HEK293 (cell line): ENCODE results near the gene RGS9.

Source experiments
- CTCF ChIA-PET: fragments of 350-600 bp; formaldehyde crosslinking; extraction: SDS; loops from one replicate; lab custom pipeline; 2021; ENCODE audit warnings: antibody characterized with exemption; lab: Yijun Ruan, JAX
- POLR2A ChIA-PET: fragments of 300-600 bp; formaldehyde crosslinking; extraction: SDS; loops from one replicate; lab custom pipeline; 2020; ENCODE audit warnings: antibody characterized with exemption, inconsistent platforms; lab: Yijun Ruan, JAX
- H3K27ac ChIP-seq: fragments of 200-500 bp; sonication (Bioruptor generic); 2 replicates; pipeline ENCODE4 v1.5.1; 2014; ENCODE audit warnings: low read depth, low read length, control low read depth, inconsistent platforms; ENCODE audit errors: extremely low read depth
- H3K36me3 ChIP-seq, 2 experiments: fragments of 200-500 bp in 1 of 2; sonication (Bioruptor generic) in 1 of 2; 1 replicate in 1 of 2; 2 replicates in 1 of 2; pipeline ENCODE4 v1.5.1; 2014 to 2017; ENCODE audit warnings: inconsistent platforms in 2 of 2, low read length in 2 of 2; ENCODE audit not compliant: control insufficient read depth in 2 of 2, insufficient read depth in 1 of 2
- H3K4me1 ChIP-seq: fragments of 200-500 bp; sonication (Bioruptor generic); 2 replicates; pipeline ENCODE4 v1.5.1; 2014; ENCODE audit warnings: mild to moderate bottlenecking, low read length, inconsistent platforms; ENCODE audit not compliant: control insufficient read depth, insufficient read depth
- H3K4me3 ChIP-seq: 2 replicates; pipeline ENCODE4 v1.5.1; 2011; ENCODE audit warnings: low read depth, mild to moderate bottlenecking, control low read depth, low read length, moderate library complexity
- H3K9me3 ChIP-seq: fragments of 200-500 bp; sonication (Bioruptor generic); 2 replicates; pipeline ENCODE4 v1.5.1; 2014; ENCODE audit warnings: low read depth, low read length, inconsistent platforms; ENCODE audit not compliant: control insufficient read depth, insufficient read depth
- KLF10 ChIP-seq: fragments of 450-650 bp; IDR thresholded peaks from 2 replicates; pipeline ENCODE4 v1.5.1; 2018; ENCODE audit warnings: missing biosample characterization, mild to moderate bottlenecking, missing genetic modification characterization
- MYNN ChIP-seq: fragments of 450-650 bp; formaldehyde crosslinking; IDR thresholded peaks from 2 replicates; pipeline ENCODE4 v1.5.1; 2016; ENCODE audit warnings: missing biosample characterization, missing genetic modification characterization, borderline replicate concordance
- SCRT2 ChIP-seq: fragments of 450-650 bp; formaldehyde crosslinking; IDR thresholded peaks from 2 replicates; pipeline ENCODE4 v1.5.1; 2016; ENCODE audit warnings: missing biosample characterization, missing genetic modification characterization
- TRIM28 ChIP-seq: IDR thresholded peaks from 2 replicates; pipeline ENCODE4 v1.6.1; 2011; ENCODE audit warnings: low read length, control low read depth, borderline replicate concordance
- YY1 ChIP-seq: fragments of 450-650 bp; formaldehyde crosslinking; IDR thresholded peaks from 2 replicates; pipeline ENCODE4 v1.5.1; 2018; ENCODE audit warnings: missing biosample characterization, missing genetic modification characterization
- ZBTB17 ChIP-seq: fragments of 450-650 bp; formaldehyde crosslinking; IDR thresholded peaks from 2 replicates; pipeline ENCODE4 v1.5.1; 2016; ENCODE audit warnings: missing biosample characterization, missing genetic modification characterization
- ZFP41 ChIP-seq: fragments of 450-650 bp; formaldehyde crosslinking; IDR thresholded peaks from 2 replicates; pipeline ENCODE4 v1.5.1; 2016; ENCODE audit warnings: missing biosample characterization, missing genetic modification characterization, borderline replicate concordance
- ZNF292 ChIP-seq: fragments of 450-650 bp; formaldehyde crosslinking; IDR thresholded peaks from 2 replicates; pipeline ENCODE4 v1.5.1; 2016; ENCODE audit warnings: low read depth, missing biosample characterization, missing genetic modification characterization, borderline replicate concordance
- ZNF423 ChIP-seq: fragments of 450-650 bp; formaldehyde crosslinking; IDR thresholded peaks from 2 replicates; pipeline ENCODE4 v1.5.1; 2016; ENCODE audit warnings: missing biosample characterization, missing genetic modification characterization
- ZNF48 ChIP-seq: fragments of 450-650 bp; formaldehyde crosslinking; IDR thresholded peaks from 2 replicates; pipeline ENCODE4 v1.5.1; 2016; ENCODE audit warnings: missing biosample characterization, missing genetic modification characterization
- ZNF548 ChIP-seq: fragments of 450-650 bp; formaldehyde crosslinking; IDR thresholded peaks from 2 replicates; pipeline ENCODE4 v1.5.1; 2016; ENCODE audit warnings: missing biosample characterization, missing genetic modification characterization
- ZNF585B ChIP-seq: fragments of 450-650 bp; formaldehyde crosslinking; IDR thresholded peaks from 2 replicates; pipeline ENCODE4 v1.5.1; 2016; ENCODE audit warnings: missing biosample characterization, missing genetic modification characterization
- TF ChIP-seq, protein P1 (sequence below): fragments of 450-650 bp; formaldehyde crosslinking; IDR thresholded peaks from 2 replicates; pipeline ENCODE4 v1.5.1; 2017; ENCODE audit warnings: missing biosample characterization, missing genetic modification characterization
- TF ChIP-seq, protein P2 (sequence below): fragments of 450-650 bp; formaldehyde crosslinking; IDR thresholded peaks from 2 replicates; pipeline ENCODE4 v1.5.1; 2016; ENCODE audit warnings: missing biosample characterization, missing genetic modification characterization
- TF ChIP-seq, protein P3 (sequence below): fragments of 450-650 bp; formaldehyde crosslinking; conservative IDR thresholded peaks from 2 replicates; pipeline ENCODE4 v1.5.1; 2016; ENCODE audit warnings: low read depth, missing biosample characterization, missing genetic modification characterization
- TF ChIP-seq, protein P4 (sequence below): fragments of 450-650 bp; formaldehyde crosslinking; IDR thresholded peaks from 2 replicates; pipeline ENCODE4 v1.5.1; 2016; ENCODE audit warnings: missing biosample characterization, missing genetic modification characterization

Gene RGS9

DNA sequence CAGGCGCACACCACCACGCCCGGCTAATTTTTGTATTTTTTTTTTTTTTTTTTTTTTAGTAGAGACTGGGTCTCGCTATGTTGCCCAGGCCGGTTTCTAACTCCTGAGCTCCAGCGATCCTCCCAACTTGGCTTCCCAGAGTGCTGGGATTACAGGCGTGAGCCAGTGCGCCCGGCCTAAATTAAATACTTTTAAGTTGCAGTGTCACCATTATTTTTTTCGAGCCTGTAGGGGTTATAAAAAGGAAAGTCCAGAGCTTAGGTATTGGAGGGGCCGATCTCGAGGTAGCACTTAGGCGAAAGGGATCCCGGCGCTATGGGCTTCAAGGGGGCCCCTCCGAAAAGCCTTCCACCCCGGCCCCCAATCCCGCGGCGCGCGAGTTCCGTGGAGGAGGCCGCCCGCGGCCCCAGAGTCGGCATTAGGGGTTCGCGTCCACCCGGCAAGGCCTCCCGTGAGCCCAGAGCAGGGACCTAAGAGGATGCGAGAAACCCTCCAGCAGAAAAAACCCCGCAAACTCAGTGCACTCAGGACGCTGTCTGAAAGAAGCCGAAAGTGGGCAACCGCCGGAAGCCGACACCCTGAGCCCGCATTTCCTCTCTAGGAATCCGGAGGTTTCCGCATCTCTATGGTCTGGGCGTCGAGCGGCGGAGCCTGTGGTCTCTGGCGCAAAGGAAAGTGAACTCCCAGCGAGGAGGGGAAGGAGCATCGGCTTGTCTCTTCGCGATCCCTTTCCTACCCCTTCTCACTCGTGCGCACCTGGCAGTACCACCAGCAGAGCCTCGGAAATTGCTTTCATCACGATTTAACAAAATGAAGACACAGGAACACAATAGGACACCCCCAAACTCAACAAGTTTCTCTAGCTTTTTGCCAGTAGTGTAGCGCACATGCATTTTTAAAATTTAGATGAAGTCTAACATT lies 14.1 kb upstream of the RGS9 start (continued):
- TF ChIP-seq, protein P1, sequence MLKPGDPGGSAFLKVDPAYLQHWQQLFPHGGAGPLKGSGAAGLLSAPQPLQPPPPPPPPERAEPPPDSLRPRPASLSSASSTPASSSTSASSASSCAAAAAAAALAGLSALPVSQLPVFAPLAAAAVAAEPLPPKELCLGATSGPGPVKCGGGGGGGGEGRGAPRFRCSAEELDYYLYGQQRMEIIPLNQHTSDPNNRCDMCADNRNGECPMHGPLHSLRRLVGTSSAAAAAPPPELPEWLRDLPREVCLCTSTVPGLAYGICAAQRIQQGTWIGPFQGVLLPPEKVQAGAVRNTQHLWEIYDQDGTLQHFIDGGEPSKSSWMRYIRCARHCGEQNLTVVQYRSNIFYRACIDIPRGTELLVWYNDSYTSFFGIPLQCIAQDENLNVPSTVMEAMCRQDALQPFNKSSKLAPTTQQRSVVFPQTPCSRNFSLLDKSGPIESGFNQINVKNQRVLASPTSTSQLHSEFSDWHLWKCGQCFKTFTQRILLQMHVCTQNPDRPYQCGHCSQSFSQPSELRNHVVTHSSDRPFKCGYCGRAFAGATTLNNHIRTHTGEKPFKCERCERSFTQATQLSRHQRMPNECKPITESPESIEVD, result no peak
- TF ChIP-seq ZNF292, result no peak
- TF ChIP-seq TRIM28, result no peak
- TF ChIP-seq ZBTB17 (tag by site-specific recombination), result peak; percentile 54
- TF ChIP-seq, protein P2, sequence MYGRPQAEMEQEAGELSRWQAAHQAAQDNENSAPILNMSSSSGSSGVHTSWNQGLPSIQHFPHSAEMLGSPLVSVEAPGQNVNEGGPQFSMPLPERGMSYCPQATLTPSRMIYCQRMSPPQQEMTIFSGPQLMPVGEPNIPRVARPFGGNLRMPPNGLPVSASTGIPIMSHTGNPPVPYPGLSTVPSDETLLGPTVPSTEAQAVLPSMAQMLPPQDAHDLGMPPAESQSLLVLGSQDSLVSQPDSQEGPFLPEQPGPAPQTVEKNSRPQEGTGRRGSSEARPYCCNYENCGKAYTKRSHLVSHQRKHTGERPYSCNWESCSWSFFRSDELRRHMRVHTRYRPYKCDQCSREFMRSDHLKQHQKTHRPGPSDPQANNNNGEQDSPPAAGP (tag by site-specific recombination), result 0 out of 2 replicates have a peak, but pooled peaks have one; percentile 14
- TF ChIP-seq YY1 (tag by site-specific recombination), result 0 out of 2 replicates have a peak, but pooled peaks have one; percentile 40
- no peak for TF ChIP-seq ZNF48 (tag by site-specific recombination)

DNA sequence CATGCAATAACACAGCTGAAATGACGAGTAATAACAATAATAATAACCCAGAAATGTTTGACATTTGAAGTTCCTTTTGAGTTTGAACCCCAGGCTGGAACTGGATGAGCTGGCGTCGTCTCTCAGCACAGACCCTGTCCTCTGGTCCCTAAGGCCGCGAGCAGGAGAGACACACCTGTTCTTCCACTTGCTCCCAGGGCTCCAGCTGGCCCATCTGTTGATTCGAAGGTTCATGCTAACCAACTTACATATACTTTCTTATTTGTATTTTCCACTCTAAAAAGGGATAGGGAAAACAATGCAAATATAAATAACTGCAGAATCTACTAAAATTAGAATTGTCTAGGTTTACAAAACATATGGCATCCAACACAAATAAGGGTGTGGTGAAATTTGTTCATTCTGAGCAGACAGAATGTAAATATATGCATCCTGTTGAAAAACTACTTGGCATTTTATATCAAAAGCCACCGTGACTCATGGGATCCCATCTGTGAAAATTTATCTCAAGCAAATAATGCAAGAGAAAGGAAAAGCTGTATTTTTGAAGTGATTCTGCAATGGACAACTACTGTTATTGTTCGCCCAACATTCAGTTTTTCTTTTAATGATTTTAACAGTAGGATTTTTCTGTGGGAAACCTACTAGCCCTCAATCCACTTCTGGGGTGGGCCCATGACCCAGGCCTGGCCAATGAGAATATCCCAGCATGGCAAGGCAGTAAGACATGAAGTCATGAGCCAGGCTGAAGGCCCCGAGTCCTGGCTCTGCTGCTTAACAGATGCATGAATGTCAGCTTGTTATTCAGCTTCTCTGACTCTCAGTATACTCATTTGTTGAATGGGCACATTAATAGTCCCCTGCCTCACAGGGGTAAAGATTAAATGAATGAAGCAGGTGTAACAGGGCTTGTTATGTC lies 13.2 kb upstream of the RGS9 start:
- CTCF ChIA-PET, result interaction anchor here (0.6 to 2.3 kb wide), 4 partner anchors 13 to 1361 kb away, joined by 3 to 14 read pairs (median 6); partner anchors contain the start of gene RGS9
- H3K4me3 ChIP-seq, result no peak overlapping the region
- TF ChIP-seq SCRT2 (tag by site-specific recombination), result peak; percentile 71
- TF ChIP-seq ZNF423 (tag by site-specific recombination), result no peak
- TF ChIP-seq ZFP41, result no peak
- H3K27ac ChIP-seq, result 0 out of 2 replicates have a peak overlapping the region, but pooled peaks have one; percentile 4
- no peaks in the 10 kb centered on the region; the same call in 1 of the 2 replicates for H3K9me3 ChIP-seq
- no peaks in the 10 kb centered on the region for H3K4me1 ChIP-seq
- no peaks in the 10 kb centered on the region for H3K36me3 ChIP-seq
- POLR2A ChIA-PET, result interaction anchor here (1.3 kb wide), 1 partner anchor 149 kb away, joined by 3 read pairs; no protein-coding TSS in a partner anchor

DNA sequence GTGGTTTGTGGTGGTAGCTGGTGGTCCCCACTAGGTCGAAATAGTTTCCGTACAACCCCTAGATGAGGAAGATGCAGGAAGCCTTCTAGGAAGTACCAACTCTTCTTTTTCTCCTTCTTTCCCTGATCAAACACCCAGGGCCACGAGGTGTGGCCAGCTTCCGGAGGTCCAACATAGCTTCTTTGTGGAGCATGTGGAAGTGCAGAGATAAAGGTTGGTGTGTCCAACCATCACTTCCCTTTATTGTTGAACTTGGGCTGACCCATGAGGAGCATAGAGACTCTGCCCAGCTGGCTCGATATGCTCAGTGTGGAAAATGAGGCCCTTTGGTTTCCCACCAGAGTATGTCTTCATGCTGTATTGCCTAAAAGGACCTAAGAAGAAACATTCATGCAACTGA lies 6.3 kb upstream of the RGS9 start:
- ChIA-PET CTCF (interaction anchor here (1.1 kb wide), 1 partner anchor 30 kb away, joined by 5 read pairs; no protein-coding TSS in a partner anchor), POLR2A (no interaction called here)
- no peaks in the 10 kb centered on the region for H3K4me1 ChIP-seq
- H3K27ac ChIP-seq, result no peak overlapping the region
- H3K36me3 ChIP-seq, result no peaks in the 10 kb centered on the region
- H3K9me3 ChIP-seq, result no peaks in the 10 kb centered on the region
- H3K4me3 ChIP-seq, result no peak overlapping the region
- no peak for TF ChIP-seq ZNF585B (tag by site-specific recombination)
- TF ChIP-seq, protein P3, sequence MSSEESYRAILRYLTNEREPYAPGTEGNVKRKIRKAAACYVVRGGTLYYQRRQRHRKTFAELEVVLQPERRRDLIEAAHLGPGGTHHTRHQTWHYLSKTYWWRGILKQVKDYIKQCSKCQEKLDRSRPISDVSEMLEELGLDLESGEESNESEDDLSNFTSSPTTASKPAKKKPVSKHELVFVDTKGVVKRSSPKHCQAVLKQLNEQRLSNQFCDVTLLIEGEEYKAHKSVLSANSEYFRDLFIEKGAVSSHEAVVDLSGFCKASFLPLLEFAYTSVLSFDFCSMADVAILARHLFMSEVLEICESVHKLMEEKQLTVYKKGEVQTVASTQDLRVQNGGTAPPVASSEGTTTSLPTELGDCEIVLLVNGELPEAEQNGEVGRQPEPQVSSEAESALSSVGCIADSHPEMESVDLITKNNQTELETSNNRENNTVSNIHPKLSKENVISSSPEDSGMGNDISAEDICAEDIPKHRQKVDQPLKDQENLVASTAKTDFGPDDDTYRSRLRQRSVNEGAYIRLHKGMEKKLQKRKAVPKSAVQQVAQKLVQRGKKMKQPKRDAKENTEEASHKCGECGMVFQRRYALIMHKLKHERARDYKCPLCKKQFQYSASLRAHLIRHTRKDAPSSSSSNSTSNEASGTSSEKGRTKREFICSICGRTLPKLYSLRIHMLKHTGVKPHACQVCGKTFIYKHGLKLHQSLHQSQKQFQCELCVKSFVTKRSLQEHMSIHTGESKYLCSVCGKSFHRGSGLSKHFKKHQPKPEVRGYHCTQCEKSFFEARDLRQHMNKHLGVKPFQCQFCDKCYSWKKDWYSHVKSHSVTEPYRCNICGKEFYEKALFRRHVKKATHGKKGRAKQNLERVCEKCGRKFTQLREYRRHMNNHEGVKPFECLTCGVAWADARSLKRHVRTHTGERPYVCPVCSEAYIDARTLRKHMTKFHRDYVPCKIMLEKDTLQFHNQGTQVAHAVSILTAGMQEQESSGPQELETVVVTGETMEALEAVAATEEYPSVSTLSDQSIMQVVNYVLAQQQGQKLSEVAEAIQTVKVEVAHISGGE (tag by site-specific recombination), result no peak
- TF ChIP-seq KLF10 (tag by site-specific recombination), result no peak
- TF ChIP-seq, protein P4, sequence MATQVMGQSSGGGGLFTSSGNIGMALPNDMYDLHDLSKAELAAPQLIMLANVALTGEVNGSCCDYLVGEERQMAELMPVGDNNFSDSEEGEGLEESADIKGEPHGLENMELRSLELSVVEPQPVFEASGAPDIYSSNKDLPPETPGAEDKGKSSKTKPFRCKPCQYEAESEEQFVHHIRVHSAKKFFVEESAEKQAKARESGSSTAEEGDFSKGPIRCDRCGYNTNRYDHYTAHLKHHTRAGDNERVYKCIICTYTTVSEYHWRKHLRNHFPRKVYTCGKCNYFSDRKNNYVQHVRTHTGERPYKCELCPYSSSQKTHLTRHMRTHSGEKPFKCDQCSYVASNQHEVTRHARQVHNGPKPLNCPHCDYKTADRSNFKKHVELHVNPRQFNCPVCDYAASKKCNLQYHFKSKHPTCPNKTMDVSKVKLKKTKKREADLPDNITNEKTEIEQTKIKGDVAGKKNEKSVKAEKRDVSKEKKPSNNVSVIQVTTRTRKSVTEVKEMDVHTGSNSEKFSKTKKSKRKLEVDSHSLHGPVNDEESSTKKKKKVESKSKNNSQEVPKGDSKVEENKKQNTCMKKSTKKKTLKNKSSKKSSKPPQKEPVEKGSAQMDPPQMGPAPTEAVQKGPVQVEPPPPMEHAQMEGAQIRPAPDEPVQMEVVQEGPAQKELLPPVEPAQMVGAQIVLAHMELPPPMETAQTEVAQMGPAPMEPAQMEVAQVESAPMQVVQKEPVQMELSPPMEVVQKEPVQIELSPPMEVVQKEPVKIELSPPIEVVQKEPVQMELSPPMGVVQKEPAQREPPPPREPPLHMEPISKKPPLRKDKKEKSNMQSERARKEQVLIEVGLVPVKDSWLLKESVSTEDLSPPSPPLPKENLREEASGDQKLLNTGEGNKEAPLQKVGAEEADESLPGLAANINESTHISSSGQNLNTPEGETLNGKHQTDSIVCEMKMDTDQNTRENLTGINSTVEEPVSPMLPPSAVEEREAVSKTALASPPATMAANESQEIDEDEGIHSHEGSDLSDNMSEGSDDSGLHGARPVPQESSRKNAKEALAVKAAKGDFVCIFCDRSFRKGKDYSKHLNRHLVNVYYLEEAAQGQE (tag by site-specific recombination), result no peak
- no peak for TF ChIP-seq ZNF548 (tag by site-specific recombination)
- TF ChIP-seq MYNN (tag by site-specific recombination), result no peak
